Tibial nerve (tissue), 4 donors: Measurements from ENCODE around the gene ARHGEF16. TPM values are rescaled to one million over a fixed set of nuclear protein-coding genes. Genes with fewer than 3 reads are reported as not detected.

Experiments used
- DNase-seq, 2 donors: peaks; one replicate each; pipeline ENCODE4 v3.0.0-alpha.2; 2019; ENCODE audit warnings: low spot score in 2 of 2
- H3K27ac ChIP-seq, 4 donors: fragments of 200-600 bp; sonication (generic) in 3 of 4; one replicate each; pipeline ENCODE4 v1.5.1; 2017 to 2019; ENCODE audit warnings: mild to moderate bottlenecking in 1 of 4
- H3K27me3 ChIP-seq, 2 donors: fragments of 200-600 bp; sonication (generic) in 1 of 2; one replicate each; pipeline versions ENCODE4 v1.5.1 to v1.6.0; 2017 to 2019
- H3K36me3 ChIP-seq, 3 donors: fragments of 200-600 bp; sonication (generic); one replicate each; pipeline ENCODE4 v1.5.1; 2018 to 2019
- H3K4me1 ChIP-seq, 4 donors: fragments of 200-600 bp; sonication (generic) in 3 of 4; one replicate each; pipeline ENCODE4 v1.5.1; 2017 to 2019
- H3K4me3 ChIP-seq, 4 donors: fragments of 200-600 bp; sonication (generic) in 3 of 4; one replicate each; pipeline ENCODE4 v1.5.1; 2017 to 2019; ENCODE audit warnings: mild to moderate bottlenecking in 1 of 4, moderate library complexity in 1 of 4
- H3K9me3 ChIP-seq, 4 donors: fragments of 200-600 bp; sonication (generic) in 3 of 4; one replicate each; pipeline ENCODE4 v1.5.1; 2017 to 2019
- CTCF ChIP-seq, 5 experiments: fragments of 200-600 bp in 3 of 5; fragments of 450-650 bp in 2 of 5; sonication (generic) in 3 of 5; IDR thresholded peaks; one replicate each; pipeline ENCODE4 v1.5.1; 2016 to 2019; ENCODE audit warnings: antibody characterized with exemption in 5 of 5, mild to moderate bottlenecking in 3 of 5, moderate library complexity in 2 of 5
- EP300 ChIP-seq, 2 donors: sonication (generic); formaldehyde crosslinking; IDR thresholded peaks; one replicate each; pipeline ENCODE4 v1.6.1; 2017; ENCODE audit warnings: antibody characterized with exemption in 2 of 2, mild to moderate bottlenecking in 1 of 2
- POLR2A ChIP-seq, 2 donors: fragments of 450-650 bp; IDR thresholded peaks; one replicate each; pipeline ENCODE4 v1.6.1; 2017; ENCODE audit warnings: antibody characterized with exemption in 2 of 2, mild to moderate bottlenecking in 2 of 2, moderate library complexity in 2 of 2
- WGBS, 2 donors: methylation state at CpG; one replicate each; pipeline ENCODE4 v1.1.5; 2018; 5-methylcytosine and 5-hydroxymethylcytosine counted together
- total RNA-seq, 4 donors: library from RNA; depleted of rRNA; stranded (reverse); fragments of >200 nt; gene quantifications; one replicate each; pipeline ENCODE4 v1.1.0, GENCODE V29; 2016

ARHGEF16 gene
- total RNA-seq, 4 donors from 2014 or later = 10.0 to 19.2 (median 17.1) TPM

- H3K27ac ChIP-seq = peak overlapping the region; percentile 76 to 92 (median 86)
Measured at GRCh38 chr1:3468236-3469103, 14.0 kb downstream of the ARHGEF16 start.

GRCh38 chr1:3469104-3469848, 14.8 kb downstream of the ARHGEF16 start:
- no peaks in the 10 kb centered on the region for H3K36me3 ChIP-seq
- H3K9me3 ChIP-seq = no peaks in the 10 kb centered on the region
- H3K4me1 ChIP-seq = peaks cover 0 to 86% (median 35%) of the 10 kb centered on the region in 4 donors
- peak overlapping the region; percentile 76 to 92 (median 86) for H3K27ac ChIP-seq
- H3K27me3 ChIP-seq = no peaks in the 10 kb centered on the region
- no peak overlapping the region for H3K4me3 ChIP-seq
- 82 to 88% methylated on average over 24 to 25 of the region's 31 CpGs for WGBS, 2 donors
- DNase-seq = no peak
- no peak for TF ChIP-seq EP300 (IDR thresholded peaks at IDR 0.05)
- TF ChIP-seq POLR2A (IDR thresholded peaks at IDR 0.05) = no peak
- TF ChIP-seq CTCF (IDR thresholded peaks at IDR 0.05) = no peak

More at GRCh38 chr1:3468236-3469103, 14.0 kb downstream of the ARHGEF16 start:
- no peak overlapping the region for H3K4me3 ChIP-seq
- TF ChIP-seq POLR2A (IDR thresholded peaks at IDR 0.05) = no peak
- no peak for TF ChIP-seq EP300 (IDR thresholded peaks at IDR 0.05)
- no peak for TF ChIP-seq CTCF (IDR thresholded peaks at IDR 0.05)
- peaks cover 0 to 78% (median 35%) of the 10 kb centered on the region in 4 donors for H3K4me1 ChIP-seq
- no peaks in the 10 kb centered on the region for H3K9me3 ChIP-seq
- DNase-seq = no peak
- no peaks in the 10 kb centered on the region for H3K27me3 ChIP-seq
- no peaks in the 10 kb centered on the region for H3K36me3 ChIP-seq
- WGBS, 2 donors = 70 to 76% methylated on average over 16 to 33 of the region's 34 CpGs

- Histone ChIP-seq H3K4me3 (no peak overlapping the region), H3K27me3 (no peaks in the 10 kb centered on the region), H3K27ac (peak overlapping the region; percentile 24 to 92 (median 78)), H3K9me3 (no peaks in the 10 kb centered on the region), H3K4me1 (peaks cover 0 to 87% (median 35%) of the 10 kb centered on the region in 4 donors), H3K36me3 (no peaks in the 10 kb centered on the region)
- WGBS, 2 donors = 77 to 87% methylated on average over 15 to 17 of the region's 17 CpGs
- TF ChIP-seq CTCF (IDR thresholded peaks at IDR 0.05) (no peak), POLR2A (IDR thresholded peaks at IDR 0.05) (no peak), EP300 (IDR thresholded peaks at IDR 0.05) (no peak)
- no peak for DNase-seq
Measured at GRCh38 chr1:3469849-3470649, 15.6 kb downstream of the ARHGEF16 start.

GRCh38 chr1:3470650-3471355, 16.3 kb downstream of the ARHGEF16 start:
- no peak for DNase-seq
- no peak for TF ChIP-seq EP300 (IDR thresholded peaks at IDR 0.05)
- no peak for TF ChIP-seq POLR2A (IDR thresholded peaks at IDR 0.05)
- TF ChIP-seq CTCF (IDR thresholded peaks at IDR 0.05) = no peak
- no peak overlapping the region for H3K4me3 ChIP-seq
- no peaks in the 10 kb centered on the region for H3K36me3 ChIP-seq
- no peaks in the 10 kb centered on the region for H3K27me3 ChIP-seq
- WGBS, 2 donors = 70 to 81% methylated on average over 17 to 21 of the region's 22 CpGs
- H3K9me3 ChIP-seq = no peaks in the 10 kb centered on the region
- H3K4me1 ChIP-seq = peaks cover 0 to 84% (median 35%) of the 10 kb centered on the region in 4 donors
- H3K27ac ChIP-seq = peak overlapping the region; percentile 58 to 92 (median 76)
